OCI-M2 (cell line): ENCODE data around the gene PEX10.
A peak's percentile ranks its signal among the peaks of the same experiment; 100 is the strongest.

Experiments
- DNase-seq: peaks from one replicate; lab custom pipeline; 2025; ENCODE audit not compliant: unreplicated experiment; lab: John Stamatoyannopoulos, UW

The PEX10 gene

DNA sequence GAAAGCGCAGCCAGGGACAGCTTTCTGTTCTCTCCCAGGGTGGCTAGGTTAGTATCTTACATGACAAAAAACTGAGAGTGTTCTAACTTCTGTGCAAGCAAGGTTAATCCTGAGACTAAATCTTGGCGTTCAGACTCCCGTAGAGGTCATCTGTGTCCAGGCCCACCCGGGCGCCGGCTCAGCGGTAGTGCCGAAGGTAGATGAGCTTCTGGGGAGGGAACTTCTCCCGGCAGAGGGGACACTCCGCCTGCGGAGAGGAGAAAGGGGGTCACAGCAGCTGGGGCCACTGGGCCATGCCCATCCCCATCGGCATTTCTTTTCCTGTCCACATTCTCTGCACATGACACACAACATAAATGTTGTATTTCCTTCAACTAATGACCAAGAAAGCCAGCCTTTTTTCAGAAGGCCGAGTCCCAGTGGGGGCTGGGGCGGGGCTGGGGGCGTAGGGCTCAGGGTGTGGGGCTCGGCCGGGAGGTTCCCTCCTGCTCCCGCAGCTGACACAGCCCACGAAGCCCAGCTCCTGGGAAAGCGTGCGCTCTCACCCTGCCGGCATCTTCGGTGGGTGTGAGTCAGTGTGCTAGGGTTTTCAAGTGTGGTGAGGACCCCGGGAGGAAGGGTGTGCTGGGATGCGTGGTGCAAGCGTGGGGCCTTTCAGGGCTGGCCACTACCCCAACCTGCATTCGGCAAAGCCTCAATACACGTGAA is 6.6 kb downstream of the PEX10 start:
- no peak for DNase-seq

DNA sequence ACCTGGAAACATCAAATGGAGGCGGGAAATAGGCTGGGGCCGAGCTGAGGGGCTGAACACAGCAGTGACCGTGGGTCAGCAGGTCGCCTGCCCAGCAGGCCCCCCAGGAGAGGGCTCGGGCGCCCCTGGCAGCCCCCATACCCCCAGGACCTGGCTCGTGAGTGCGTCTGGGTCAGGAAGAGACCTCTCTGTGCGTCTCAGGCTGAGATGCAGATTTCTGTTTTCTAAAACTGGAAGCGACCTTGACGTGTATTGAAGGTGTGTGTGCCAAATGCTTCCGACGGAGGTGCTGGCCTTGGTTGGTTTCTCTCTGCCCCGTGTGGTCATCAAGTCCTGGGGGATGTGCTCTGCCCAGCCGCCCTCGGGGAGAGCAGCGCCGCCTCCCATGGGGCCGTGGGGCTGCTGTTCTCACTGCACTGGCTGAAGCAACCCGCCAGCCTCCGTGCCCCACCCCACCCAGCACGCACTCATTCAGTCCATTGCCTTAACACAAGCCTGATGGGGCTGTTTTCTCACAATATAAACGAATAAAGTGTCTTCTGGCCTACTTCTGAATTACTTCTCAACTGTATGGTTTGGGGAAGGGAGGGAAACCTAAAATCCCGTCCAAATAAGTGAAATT is 7.4 kb downstream of the PEX10 start:
- no peak for DNase-seq

- DNase-seq: no peak
Observed at GRCh38 chr1:2404142-2404889, 8.0 kb downstream of the PEX10 start.

DNA sequence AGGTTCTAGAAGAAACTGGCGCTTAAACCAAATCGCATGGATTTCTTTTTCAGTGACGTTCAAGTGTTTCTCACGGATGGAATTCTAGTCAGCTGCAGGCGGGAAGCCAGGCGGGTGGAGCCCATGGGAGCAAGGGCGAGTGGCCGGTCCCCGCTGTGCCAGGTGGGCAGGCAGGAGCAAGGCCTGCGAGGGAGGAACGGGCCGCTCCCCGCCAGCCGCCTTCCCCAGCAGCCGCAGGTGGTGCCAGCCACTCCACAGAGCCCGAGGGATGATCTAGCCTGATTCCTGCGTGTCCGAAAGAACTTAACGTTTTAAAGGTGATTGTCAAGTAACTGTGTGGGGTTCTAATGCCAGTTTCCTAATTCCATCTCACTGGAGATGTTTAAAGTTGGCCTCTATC is 9.1 kb downstream of the PEX10 start:
- no peak for DNase-seq

DNA sequence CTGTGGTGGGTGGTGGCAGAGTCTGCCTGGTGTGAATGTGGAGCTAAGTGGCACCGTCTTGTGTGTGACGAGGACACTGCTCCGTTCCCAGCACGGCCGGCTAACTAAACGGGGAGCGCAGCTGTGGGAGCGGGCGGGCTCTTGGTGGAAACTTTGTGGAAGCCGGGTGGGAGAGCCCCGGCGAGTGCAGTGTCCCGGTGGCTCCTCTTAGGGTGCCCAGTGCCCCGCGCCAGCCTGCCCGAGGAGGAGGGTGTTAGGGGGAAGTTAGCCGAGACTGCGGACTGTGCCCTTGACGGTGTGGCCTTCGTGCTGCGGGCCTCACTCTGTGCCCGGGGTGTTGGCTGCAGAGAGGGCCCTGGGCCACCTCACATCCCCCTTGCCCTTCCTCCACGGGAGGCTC is 9.9 kb downstream of the PEX10 start:
- no peak for DNase-seq

- no peak for DNase-seq
Observed at GRCh38 chr1:2400950-2401649, 11.3 kb downstream of the PEX10 start.

DNA sequence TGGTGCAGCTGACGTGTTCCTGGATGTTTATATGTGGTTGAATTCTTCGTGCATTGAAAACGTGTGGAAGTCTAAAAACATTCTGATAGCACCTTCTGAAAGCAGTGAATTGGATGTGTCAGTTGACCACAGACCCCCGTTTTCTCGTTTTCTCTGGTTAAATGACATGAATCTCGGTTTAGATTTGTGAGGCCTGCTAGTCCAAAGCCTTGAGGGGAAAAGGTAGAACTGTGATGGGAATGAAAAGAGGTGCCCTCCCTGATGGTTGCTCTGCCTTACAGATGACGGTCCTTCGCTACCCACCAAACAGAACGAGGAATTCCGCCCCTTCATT is 11.8 kb downstream of the PEX10 start:
- no peak for DNase-seq

GRCh38 chr1:2399890-2400575 is 12.3 kb downstream of the PEX10 start:
- no peak for DNase-seq

DNA sequence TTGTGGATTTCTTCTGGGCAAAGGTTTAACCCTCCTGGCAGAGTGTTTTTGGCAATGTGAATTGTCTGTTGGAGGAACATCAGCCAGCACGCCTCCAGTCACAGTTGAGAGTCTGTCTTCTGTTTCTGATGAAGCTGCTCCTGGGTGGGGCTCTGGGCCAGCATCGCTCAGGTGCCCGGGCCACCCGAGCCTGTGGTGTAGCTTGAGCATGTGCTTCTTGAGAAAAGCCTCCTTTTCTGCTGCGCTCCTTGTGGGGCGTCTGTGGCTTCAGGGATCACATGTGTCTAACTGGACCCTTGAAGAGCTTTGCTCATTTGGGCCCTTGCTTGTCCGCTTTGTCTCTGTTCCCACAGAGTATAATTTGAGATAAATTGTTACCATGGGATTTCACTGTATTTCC is 13.5 kb downstream of the PEX10 start:
- no peak for DNase-seq

DNA sequence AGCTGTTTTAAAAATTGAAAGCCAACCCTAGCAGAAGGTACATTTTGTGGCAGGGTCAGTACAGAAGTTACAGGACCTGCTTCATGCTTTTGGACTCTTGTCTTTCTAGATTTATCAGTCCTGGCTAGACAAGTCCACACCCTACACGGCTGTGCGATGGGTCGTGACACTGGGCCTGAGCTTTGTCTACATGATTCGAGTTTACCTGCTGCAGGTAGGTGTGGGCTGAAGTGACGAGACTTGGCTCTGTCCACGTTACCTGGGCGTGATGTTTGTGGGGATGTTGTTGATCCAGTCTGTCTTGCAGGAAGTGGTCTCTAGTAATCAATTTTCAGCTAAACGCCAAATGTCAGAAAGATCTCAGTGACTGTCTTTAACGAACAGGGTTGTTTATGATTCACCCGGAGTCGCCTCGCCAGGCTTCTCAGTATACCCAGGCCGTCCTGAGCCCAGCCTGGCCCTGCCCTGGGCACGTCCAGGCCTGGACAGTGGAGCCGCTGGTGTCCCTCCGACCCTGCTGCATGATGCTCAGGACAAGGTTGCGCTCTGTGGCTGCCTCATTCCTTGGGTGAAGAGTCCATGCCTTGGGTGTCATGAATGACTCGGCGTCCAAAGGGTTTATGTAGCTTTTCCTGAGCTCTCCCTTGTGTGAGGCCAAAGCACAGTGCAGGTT is 15.2 kb downstream of the PEX10 start:
- DNase-seq: no peak

DNA sequence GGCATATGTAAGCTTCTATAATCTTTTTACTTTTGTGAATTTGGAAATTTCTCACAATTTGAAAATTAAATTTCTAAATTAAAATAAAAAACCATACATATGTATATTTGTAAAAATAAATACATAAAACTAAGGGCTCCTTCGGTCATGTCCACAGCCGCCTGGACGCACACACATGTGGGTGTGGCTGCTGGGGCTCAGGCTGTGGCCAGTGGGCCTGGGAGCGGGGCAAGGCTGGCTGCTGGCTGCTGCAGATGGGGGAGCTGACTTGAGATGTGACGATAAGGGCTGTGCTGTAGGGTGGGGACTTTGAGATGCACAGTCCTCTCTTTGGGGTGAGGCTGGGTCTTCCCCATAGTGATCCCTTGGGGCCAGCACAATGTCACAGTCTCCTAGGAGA is 15.9 kb downstream of the PEX10 start:
- DNase-seq: no peak

GRCh38 chr1:2396059-2396458 is 16.3 kb downstream of the PEX10 start:
- no peak for DNase-seq

GRCh38 chr1:2395245-2395644 is 17.1 kb downstream of the PEX10 start:
- no peak for DNase-seq

DNA sequence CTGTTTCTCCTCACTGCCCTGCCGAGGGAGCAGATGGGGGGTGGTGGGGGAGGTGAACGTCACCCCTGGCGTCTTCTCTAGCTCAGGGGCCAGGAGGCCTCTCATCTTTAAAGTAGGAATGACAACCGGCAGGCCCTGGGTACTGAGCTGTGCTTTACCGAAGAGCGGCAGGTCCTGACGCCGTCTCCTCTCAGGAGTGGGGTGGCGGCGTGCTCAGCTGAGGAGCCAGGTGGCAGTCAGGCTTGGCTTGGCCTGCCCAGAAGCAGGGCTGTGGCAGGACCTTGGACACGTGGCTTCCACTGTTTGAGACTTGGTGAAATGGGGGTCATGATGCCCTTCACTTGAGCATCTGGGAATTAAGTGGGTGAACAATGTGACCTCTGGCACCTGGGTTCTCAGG is 17.6 kb downstream of the PEX10 start:
- DNase-seq: no peak

GRCh38 chr1:2394220-2394619 is 18.1 kb downstream of the PEX10 start:
- DNase-seq: no peak

DNA sequence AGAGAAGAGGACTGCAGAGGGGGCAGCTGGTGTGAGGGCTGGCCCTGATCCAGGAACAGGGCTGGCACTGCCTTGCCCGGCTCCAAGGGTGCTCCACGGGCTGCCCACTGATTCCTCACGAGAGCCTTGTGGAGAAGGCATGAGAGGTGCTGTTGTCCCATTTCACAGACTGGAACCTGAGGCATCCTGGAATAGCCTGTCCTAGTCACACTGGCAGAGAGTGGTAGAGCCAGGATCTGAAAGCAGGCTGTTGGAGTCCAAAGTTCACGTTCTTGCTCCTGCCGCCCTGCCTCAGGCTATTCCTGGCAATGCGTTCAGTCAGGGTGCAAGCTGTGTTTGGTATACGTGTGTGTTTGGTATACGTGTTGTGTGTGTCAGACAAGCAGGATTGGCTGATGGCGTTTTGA is 18.9 kb downstream of the PEX10 start:
- DNase-seq: no peak

GRCh38 chr1:2392686-2393085 is 19.7 kb downstream of the PEX10 start:
- no peak for DNase-seq

- DNase-seq: no peak
Observed at GRCh38 chr1:2391931-2392509, 20.3 kb downstream of the PEX10 start.

- DNase-seq: peak; percentile 82
Observed at GRCh38 chr1:2391041-2391930, 21.1 kb downstream of the PEX10 start, which contains the start of the genes MORN1 and RER1. Gene MORN1, minus strand, starts transcription at chr1:2391554. Its CDS starts 21 bp downstream, at chr1:2391533. Gene RER1, plus strand, starts transcription at chr1:2391841. Its CDS starts 3,950 bp downstream, at chr1:2395791.
